Transverse colon (tissue), 3 donors: Measurements from ENCODE around the gene E2F1.

Source experiments
- CTCF ChIP-seq, 5 experiments: fragments of 200-600 bp in 3 of 5; fragments of 450-650 bp in 2 of 5; sonication (generic) in 3 of 5; IDR thresholded peaks; 1 replicate in 2 of 5; 2 replicates in 3 of 5; pipeline ENCODE4 v1.5.1; 2016 to 2017; ENCODE audit warnings: antibody characterized with exemption in 5 of 5, inconsistent platforms in 3 of 5, mild to moderate bottlenecking in 2 of 5, moderate library complexity in 1 of 5
- POLR2A ChIP-seq: fragments of 450-650 bp; IDR thresholded peaks from one replicate; pipeline ENCODE4 v1.6.1; 2016; ENCODE audit warnings: antibody characterized with exemption, mild to moderate bottlenecking, moderate library complexity

GRCh38 chr20:33730946-33731692, 44.9 kb upstream of the E2F1 start:
- TF ChIP-seq CTCF (IDR thresholded peaks at IDR 0.05): no peak
- no peak for TF ChIP-seq POLR2A
